Measurements from ENCODE around the gene APOA5. TPM values are rescaled to one million over a fixed set of nuclear protein-coding genes. Genes with fewer than 3 reads are reported as not detected.

The APOA5 gene
- total and polyA plus RNA-seq, 9 of the 15 experiments (the other 6 are each of a cell fraction or from before 2014, with no cell fraction given) = not detected

DNA sequence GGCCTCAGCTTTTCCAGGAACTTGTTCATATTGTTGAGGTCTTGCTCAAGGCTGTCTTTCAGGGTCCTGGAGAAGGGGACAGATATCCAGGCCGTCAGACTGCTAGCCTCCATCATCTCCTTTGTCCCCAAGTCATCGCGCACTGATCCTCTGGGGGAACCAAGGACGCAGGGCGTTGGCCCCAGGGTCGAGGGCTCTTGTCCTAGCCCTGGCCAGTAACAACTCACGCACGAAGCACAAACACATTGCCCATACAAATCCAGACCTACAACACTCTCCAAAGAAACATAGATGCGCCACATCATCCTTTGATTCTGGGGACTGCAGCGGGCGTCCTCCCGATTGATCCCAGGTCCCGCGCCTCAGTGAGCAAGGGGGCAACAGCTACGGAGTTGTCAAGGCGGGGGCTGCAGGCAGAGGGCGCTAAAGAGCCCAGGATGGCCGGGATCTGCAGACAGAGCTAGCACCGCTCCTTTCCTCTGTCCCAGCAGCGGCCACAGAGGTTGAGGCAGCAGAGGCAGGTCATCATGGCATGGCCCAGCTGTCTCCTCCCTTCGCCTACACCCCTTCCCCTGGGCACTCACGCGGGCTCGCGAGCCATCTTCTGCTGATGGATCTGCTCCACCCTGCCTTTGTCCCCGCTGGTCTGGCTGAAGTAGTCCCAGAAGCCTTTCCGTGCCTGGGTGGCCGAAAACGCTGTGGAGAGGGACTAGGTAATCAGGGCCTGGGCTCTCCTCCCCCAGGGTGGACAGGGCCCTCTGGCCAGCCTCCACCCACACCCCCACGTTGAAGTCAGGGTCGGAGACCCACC, 472 bp downstream of the APOA5 start (continued):
- TF ChIP-seq, protein P1, sequence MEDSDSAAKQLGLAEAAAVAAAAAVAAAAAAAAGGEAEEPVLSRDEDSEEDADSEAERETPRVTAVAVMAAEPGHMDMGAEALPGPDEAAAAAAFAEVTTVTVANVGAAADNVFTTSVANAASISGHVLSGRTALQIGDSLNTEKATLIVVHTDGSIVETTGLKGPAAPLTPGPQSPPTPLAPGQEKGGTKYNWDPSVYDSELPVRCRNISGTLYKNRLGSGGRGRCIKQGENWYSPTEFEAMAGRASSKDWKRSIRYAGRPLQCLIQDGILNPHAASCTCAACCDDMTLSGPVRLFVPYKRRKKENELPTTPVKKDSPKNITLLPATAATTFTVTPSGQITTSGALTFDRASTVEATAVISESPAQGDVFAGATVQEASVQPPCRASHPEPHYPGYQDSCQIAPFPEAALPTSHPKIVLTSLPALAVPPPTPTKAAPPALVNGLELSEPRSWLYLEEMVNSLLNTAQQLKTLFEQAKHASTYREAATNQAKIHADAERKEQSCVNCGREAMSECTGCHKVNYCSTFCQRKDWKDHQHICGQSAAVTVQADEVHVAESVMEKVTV (CRISPR knock-in tag; IDR thresholded peaks at IDR 0.05) = peak; percentile 35; the same call in 1 of the 2 replicates
- 0 out of 2 replicates have a peak, but pooled peaks have one; percentile 20 for TF ChIP-seq RBFOX2 (IDR thresholded peaks at IDR 0.05; ENCODE audit: low read depth, low read length)
- TF ChIP-seq TEAD2 (tag; IDR thresholded peaks at IDR 0.05) = no peak
- TF ChIP-seq, protein P2, sequence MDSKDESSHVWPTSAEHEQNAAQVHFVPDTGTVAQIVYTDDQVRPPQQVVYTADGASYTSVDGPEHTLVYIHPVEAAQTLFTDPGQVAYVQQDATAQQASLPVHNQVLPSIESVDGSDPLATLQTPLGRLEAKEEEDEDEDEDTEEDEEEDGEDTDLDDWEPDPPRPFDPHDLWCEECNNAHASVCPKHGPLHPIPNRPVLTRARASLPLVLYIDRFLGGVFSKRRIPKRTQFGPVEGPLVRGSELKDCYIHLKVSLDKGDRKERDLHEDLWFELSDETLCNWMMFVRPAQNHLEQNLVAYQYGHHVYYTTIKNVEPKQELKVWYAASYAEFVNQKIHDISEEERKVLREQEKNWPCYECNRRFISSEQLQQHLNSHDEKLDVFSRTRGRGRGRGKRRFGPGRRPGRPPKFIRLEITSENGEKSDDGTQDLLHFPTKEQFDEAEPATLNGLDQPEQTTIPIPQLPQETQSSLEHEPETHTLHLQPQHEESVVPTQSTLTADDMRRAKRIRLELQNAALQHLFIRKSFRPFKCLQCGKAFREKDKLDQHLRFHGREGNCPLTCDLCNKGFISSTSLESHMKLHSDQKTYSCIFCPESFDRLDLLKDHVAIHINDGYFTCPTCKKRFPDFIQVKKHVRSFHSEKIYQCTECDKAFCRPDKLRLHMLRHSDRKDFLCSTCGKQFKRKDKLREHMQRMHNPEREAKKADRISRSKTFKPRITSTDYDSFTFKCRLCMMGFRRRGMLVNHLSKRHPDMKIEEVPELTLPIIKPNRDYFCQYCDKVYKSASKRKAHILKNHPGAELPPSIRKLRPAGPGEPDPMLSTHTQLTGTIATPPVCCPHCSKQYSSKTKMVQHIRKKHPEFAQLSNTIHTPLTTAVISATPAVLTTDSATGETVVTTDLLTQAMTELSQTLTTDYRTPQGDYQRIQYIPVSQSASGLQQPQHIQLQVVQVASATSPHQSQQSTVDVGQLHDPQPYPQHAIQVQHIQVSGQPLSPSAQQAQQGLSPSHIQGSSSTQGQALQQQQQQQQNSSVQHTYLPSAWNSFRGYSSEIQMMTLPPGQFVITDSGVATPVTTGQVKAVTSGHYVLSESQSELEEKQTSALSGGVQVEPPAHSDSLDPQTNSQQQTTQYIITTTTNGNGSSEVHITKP (IDR thresholded peaks at IDR 0.05; ENCODE audit: partially characterized antibody) = no peak
- TF ChIP-seq NR3C1 (CRISPR knock-in tag; IDR thresholded peaks at IDR 0.05) = no peak
- TF ChIP-seq, protein P3, sequence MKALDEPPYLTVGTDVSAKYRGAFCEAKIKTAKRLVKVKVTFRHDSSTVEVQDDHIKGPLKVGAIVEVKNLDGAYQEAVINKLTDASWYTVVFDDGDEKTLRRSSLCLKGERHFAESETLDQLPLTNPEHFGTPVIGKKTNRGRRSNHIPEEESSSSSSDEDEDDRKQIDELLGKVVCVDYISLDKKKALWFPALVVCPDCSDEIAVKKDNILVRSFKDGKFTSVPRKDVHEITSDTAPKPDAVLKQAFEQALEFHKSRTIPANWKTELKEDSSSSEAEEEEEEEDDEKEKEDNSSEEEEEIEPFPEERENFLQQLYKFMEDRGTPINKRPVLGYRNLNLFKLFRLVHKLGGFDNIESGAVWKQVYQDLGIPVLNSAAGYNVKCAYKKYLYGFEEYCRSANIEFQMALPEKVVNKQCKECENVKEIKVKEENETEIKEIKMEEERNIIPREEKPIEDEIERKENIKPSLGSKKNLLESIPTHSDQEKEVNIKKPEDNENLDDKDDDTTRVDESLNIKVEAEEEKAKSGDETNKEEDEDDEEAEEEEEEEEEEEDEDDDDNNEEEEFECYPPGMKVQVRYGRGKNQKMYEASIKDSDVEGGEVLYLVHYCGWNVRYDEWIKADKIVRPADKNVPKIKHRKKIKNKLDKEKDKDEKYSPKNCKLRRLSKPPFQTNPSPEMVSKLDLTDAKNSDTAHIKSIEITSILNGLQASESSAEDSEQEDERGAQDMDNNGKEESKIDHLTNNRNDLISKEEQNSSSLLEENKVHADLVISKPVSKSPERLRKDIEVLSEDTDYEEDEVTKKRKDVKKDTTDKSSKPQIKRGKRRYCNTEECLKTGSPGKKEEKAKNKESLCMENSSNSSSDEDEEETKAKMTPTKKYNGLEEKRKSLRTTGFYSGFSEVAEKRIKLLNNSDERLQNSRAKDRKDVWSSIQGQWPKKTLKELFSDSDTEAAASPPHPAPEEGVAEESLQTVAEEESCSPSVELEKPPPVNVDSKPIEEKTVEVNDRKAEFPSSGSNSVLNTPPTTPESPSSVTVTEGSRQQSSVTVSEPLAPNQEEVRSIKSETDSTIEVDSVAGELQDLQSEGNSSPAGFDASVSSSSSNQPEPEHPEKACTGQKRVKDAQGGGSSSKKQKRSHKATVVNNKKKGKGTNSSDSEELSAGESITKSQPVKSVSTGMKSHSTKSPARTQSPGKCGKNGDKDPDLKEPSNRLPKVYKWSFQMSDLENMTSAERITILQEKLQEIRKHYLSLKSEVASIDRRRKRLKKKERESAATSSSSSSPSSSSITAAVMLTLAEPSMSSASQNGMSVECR (CRISPR knock-in tag; IDR thresholded peaks at IDR 0.05) = 0 out of 2 replicates have a peak, but pooled peaks have one; percentile 24
- TF ChIP-seq MXI1 (IDR thresholded peaks at IDR 0.05; ENCODE audit: low read depth, low read length) = no peak
- no peak for TF ChIP-seq KDM1A (IDR thresholded peaks at IDR 0.05)
- peak; percentile 91 to 94 (median 93) for TF ChIP-seq CTCF (IDR thresholded peaks at IDR 0.05 in 2 of 3, conservative IDR thresholded peaks at IDR 0.05 in 1 of 3; ENCODE audit: insufficient read depth in 2 of 3, low read depth in 1 of 3, low read length in 3 of 3)
- TF ChIP-seq, protein P4, sequence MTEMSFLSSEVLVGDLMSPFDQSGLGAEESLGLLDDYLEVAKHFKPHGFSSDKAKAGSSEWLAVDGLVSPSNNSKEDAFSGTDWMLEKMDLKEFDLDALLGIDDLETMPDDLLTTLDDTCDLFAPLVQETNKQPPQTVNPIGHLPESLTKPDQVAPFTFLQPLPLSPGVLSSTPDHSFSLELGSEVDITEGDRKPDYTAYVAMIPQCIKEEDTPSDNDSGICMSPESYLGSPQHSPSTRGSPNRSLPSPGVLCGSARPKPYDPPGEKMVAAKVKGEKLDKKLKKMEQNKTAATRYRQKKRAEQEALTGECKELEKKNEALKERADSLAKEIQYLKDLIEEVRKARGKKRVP (CRISPR knock-in tag; IDR thresholded peaks at IDR 0.05) = no peak
- TF ChIP-seq ZNF12 (CRISPR knock-in tag; IDR thresholded peaks at IDR 0.05) = peak; percentile 33; the same call in 1 of the 2 replicates
- 0 out of 2 replicates have a peak, but pooled peaks have one; percentile 25 for TF ChIP-seq HDGF (IDR thresholded peaks at IDR 0.05)

Data from K562 (cell line).